ENCODE data around the gene TXNL4B. TPM values are rescaled to one million over a fixed set of nuclear protein-coding genes. Genes with fewer than 3 reads are reported as not detected.

The TXNL4B gene
- total and polyA plus RNA-seq, 11 donors, result 4.6 to 13.5 (median 7.0) TPM

- Histone ChIP-seq H3K27me3 (peaks cover 0 to 15% (median 0%) of the 10 kb centered on the region in 9 donors), H3K9me3 (peaks cover 0 to 7% (median 0%) of the 10 kb centered on the region in 12 donors), H3K36me3 (no peaks in the 10 kb centered on the region), H3K4me3 (no peak overlapping the region), H3K4me1 (peaks cover 0 to 5% (median 0%) of the 10 kb centered on the region in 12 donors), H3K27ac (no peak overlapping the region)
- intact Hi-C loops (cut with DNase I), result no loop called here
- no peak for DNase-seq
- TF ChIP-seq POLR2A (IDR thresholded peaks at IDR 0.05) (no peak), CTCF (IDR thresholded peaks at IDR 0.05) (no peak)
- WGBS, 4 donors, result 58 to 68% (median 61%) methylated on average over 6 of the region's 6 CpGs
- no peak for ATAC-seq
Observed at GRCh38 chr16:72131036-72131435, 37.6 kb upstream of the TXNL4B start.

DNA sequence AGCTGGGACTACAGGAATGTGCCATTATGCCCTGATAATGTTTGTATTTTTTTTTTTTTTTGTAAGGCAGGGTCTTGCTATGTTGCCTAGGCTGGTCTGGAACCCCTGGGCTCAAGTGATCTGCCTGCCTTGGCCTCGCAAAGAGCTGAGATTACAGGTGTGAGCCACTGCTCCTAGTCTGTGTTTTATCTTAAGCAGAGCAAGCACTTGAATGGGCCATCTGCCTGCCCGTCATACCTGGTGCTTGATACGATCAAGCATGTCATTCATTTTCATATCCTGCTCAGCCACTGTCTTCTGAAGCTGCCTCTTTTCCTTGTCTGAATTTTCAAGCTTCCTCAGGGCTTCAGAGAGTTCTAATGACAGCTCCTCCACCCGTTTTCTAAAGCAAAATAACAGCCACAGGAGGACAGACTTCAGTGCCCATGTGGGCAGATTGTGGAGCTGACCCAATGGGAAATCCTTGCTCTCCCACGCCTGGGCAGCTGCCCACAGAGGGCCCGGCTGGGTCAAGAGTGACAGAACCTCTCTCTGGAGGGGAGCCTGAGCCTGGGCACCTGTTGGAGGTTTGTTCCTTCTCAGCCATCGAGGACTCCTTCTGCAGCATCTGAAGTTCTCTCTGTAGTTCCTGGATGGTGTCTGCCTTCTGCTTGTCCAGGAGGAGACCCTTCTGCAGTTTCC lies 36.7 kb upstream of the TXNL4B start:
- DNase-seq (no peak), ATAC-seq (no peak)
- Histone ChIP-seq H3K36me3 (no peaks in the 10 kb centered on the region), H3K4me1 (peaks cover 0 to 12% (median 0%) of the 10 kb centered on the region in 12 donors), H3K27me3 (peaks cover 0 to 15% (median 0%) of the 10 kb centered on the region in 9 donors), H3K27ac (no peak overlapping the region), H3K9me3 (peaks cover 0 to 7% (median 0%) of the 10 kb centered on the region in 12 donors), H3K4me3 (no peak overlapping the region)
- intact Hi-C loops (cut with DNase I), result loop anchor here (5.0 to 10.0 kb wide), 8 partner anchors 65 to 1827 kb away; partner anchors contain the start of gene HPR (in 1 of the 10)
- 72 to 76% (median 74%) methylated on average over 7 of the region's 7 CpGs for WGBS, 4 donors
- TF ChIP-seq CTCF (IDR thresholded peaks at IDR 0.05), result no peak
- TF ChIP-seq POLR2A (IDR thresholded peaks at IDR 0.05), result no peak

DNA sequence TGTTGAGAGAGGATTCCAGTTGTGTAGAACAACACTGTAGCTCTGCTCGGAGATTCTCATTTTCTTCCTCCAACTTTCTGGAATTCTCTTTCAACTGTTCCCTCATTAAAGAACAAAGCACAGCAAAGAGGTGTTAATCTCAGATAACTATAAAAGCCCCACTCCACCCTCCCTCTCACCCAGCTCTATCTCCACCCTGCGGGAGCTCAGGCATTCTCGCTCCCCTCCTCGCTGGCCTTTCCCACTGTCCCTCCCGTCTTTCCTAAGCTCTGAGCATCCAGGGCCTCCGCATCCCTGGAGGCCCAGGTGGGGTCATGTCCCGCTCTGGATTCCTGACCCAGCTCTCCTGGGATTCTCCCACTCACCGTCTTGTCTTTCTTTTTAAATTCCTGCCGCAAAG lies 35.3 kb upstream of the TXNL4B start:
- ATAC-seq, result no peak
- H3K4me1 ChIP-seq, result peaks cover 0 to 22% (median 0%) of the 10 kb centered on the region in 12 donors
- peaks cover 0 to 7% (median 0%) of the 10 kb centered on the region in 12 donors for H3K9me3 ChIP-seq
- no peaks in the 10 kb centered on the region for H3K36me3 ChIP-seq
- no peak for DNase-seq
- no peak for TF ChIP-seq POLR2A (IDR thresholded peaks at IDR 0.05)
- TF ChIP-seq CTCF (IDR thresholded peaks at IDR 0.05), result no peak
- no peak overlapping the region for H3K4me3 ChIP-seq
- peaks cover 0 to 15% (median 0%) of the 10 kb centered on the region in 9 donors for H3K27me3 ChIP-seq
- intact Hi-C loops (cut with DNase I), result loop anchor here (5.0 to 10.0 kb wide), 8 partner anchors 64 to 1829 kb away; partner anchors contain the start of gene HPR (in 1 of the 10)
- H3K27ac ChIP-seq, result no peak overlapping the region
- 67 to 83% (median 71%) methylated on average over 9 of the region's 9 CpGs for WGBS, 4 donors

- H3K4me3 ChIP-seq, result no peak overlapping the region
- no peaks in the 10 kb centered on the region for H3K36me3 ChIP-seq
- peak in 1 of 4 donors; percentile 20 for ATAC-seq
- H3K4me1 ChIP-seq, result peaks cover 0 to 22% (median 0%) of the 10 kb centered on the region in 12 donors
- WGBS, 4 donors, result 47 to 66% (median 57%) methylated on average over 2 of the region's 2 CpGs
- H3K27ac ChIP-seq, result peak overlapping the region in 1 of 12 donors; percentile 80
- peaks cover 0 to 7% (median 0%) of the 10 kb centered on the region in 12 donors for H3K9me3 ChIP-seq
- intact Hi-C loops (cut with DNase I), result loop anchor here (5.0 to 10.0 kb wide), 8 partner anchors 62 to 1831 kb away; partner anchors contain the start of gene HPR (in 1 of the 10)
- H3K27me3 ChIP-seq, result peaks cover 0 to 15% (median 0%) of the 10 kb centered on the region in 9 donors
- TF ChIP-seq POLR2A (IDR thresholded peaks at IDR 0.05), result no peak
- no peak for TF ChIP-seq CTCF (IDR thresholded peaks at IDR 0.05)
- no peak for DNase-seq
Observed at GRCh38 chr16:72126429-72126765, 33.0 kb upstream of the TXNL4B start.
